ENCODE data around the gene EPAS1. TPM values are rescaled to one million over a fixed set of nuclear protein-coding genes. Genes with fewer than 3 reads are reported as not detected.

The EPAS1 gene
- polyA plus RNA-seq, 5 donors = 189 to 276 (median 216) TPM

DNA sequence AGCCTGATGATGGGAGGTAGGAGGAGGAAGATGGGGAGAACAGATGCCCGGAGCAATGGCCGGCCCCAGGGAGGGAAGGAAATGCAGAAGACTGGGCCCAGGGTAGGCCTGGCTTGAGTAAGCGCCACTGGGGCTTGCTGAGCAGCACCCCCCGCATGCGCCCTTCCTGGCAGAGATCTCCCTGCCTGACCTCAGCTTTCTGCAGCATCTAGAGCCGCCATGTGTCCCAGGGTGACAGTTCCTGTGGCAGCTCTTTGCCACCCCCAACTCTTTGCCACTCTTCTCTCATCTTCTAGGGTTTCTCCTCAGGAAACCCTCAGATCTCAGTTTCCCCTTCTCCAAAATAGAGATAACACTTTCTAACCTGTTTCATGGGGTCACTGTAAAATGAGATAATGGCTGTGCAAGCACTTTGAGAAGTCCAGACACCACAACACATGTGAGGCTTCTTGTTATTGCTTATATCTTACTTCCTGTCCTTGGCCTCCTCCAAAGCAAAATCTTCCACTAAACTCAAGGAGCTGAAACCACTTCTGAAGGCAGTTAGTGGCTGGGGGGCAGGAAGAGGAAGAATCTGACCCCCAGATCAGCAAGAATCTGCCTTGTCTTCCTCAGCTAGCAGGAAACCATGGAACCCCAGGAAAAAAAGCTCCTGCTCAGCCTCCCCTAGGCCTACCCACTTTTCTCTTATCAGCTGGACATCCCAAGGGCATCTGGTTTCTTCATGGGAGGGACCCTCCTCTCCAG lies 64.9 kb downstream of the EPAS1 start:
- no peak for DNase-seq

- no peak for DNase-seq
Observed at GRCh38 chr2:46362667-46363012, 65.4 kb downstream of the EPAS1 start.

DNA sequence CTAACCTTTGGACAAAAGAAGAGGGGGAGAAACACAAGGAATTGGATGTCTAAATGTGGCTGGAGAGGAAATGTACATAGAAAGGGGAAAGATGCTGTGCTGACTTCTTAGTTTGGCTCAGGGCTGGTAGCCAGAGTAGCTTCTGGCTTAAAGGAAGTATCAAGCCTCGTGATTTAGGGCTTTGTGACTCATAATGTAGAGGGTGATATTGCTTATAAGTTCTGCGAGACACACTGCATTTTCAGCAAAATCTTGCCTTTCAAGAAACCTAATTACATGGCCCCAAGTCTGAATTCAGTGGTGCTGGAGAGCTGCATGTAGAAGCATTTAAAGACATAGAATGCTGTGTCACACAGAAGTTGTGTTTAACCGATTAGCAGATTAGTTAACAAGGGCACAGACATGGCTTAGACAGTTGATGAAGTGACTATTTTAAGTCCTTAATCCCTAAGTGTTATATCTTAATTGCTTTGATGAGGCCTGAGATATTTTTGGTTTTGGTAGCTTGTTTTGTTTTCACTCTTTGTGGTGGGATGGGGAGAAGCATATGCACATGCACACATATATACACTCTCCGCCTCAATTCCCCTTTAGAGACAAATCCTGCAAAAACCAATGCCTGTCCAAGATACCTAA lies 66.4 kb downstream of the EPAS1 start:
- no peak for DNase-seq

DNA sequence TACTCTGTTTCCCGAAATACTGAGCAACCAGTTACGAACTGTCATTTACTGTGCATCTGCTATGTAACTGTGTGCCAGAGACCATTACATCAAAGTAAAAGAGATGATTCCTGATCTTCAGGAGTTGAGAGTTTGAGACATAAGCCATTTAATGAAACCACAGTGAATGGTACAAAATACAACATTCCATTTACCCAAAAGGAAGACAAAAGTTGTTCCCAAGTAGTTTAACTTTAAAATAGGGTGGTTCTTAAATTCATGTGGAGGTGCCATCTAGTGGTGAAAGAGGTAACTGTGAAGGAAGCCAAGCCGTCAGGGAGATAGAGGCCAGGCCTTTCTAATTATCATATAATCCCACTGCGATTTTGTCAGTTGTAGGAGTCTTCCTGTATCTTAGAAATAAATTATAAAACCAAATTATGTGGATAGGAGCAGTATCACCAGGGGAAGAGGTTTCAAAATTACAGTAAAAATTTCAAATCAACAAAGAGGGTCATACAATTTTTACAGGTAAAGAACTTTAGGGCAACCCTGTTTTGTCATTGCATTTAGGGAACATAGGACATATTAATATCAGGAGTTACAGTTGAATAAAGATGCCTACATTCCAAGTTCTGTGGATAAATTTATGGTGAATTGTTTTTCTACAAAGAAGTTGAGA lies 67.7 kb downstream of the EPAS1 start:
- no peak for DNase-seq

GRCh38 chr2:46365913-46366667 lies 68.9 kb downstream of the EPAS1 start:
- no peak for DNase-seq

GRCh38 chr2:46366668-46367052 lies 69.5 kb downstream of the EPAS1 start:
- no peak for DNase-seq

- DNase-seq = no peak
Observed at GRCh38 chr2:46367286-46367685, 70.1 kb downstream of the EPAS1 start.

GRCh38 chr2:46368401-46368800 lies 71.2 kb downstream of the EPAS1 start:
- DNase-seq = no peak

DNA sequence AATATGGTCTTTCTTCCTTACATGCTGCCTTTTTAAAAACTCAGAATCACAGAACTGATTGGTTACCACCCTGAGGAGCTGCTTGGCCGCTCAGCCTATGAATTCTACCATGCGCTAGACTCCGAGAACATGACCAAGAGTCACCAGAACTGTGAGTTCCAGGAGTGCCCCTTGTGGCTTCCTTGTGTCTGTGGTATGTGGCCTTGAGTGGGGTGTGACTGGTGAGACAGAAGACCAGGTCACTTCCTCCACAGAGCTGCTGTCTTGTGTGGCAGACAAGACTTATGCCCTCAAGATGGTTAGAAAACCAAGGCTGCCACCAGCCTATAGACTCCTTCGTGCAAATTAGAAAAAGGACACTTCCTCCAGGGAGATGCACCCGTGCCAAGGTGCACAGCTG lies 72.6 kb downstream of the EPAS1 start:
- no peak for DNase-seq

DNA sequence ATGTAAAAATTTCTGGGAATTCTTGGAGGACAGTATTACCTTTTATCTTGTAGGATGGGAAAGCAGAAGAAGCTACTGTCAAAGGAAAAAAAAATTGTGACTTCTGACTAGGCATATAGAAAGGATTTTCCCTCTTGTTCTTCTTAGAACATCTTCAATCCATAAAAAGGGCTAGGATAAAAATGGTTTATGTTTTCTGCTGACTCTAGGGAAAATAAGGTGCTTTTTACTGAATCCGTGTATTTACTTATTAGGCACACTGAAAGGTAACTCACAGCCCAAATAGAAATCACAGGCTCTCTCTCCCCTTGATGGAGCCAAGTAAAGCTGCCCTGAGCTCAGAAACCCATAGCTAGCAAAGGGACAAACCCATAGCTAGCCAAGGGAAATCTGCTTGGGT lies 74.6 kb downstream of the EPAS1 start:
- DNase-seq = no peak

GRCh38 chr2:46372475-46372874 lies 75.3 kb downstream of the EPAS1 start:
- no peak for DNase-seq

- no peak for DNase-seq
Observed at GRCh38 chr2:46373238-46373637, 76.0 kb downstream of the EPAS1 start.

- DNase-seq = no peak
Observed at GRCh38 chr2:46375566-46376125, 78.4 kb downstream of the EPAS1 start.

- DNase-seq = no peak
Observed at GRCh38 chr2:46376586-46376985, 79.4 kb downstream of the EPAS1 start.

GRCh38 chr2:46377101-46377581 lies 79.9 kb downstream of the EPAS1 start:
- no peak for DNase-seq

GRCh38 chr2:46377666-46378560 lies 80.7 kb downstream of the EPAS1 start:
- no peak for DNase-seq

DNA sequence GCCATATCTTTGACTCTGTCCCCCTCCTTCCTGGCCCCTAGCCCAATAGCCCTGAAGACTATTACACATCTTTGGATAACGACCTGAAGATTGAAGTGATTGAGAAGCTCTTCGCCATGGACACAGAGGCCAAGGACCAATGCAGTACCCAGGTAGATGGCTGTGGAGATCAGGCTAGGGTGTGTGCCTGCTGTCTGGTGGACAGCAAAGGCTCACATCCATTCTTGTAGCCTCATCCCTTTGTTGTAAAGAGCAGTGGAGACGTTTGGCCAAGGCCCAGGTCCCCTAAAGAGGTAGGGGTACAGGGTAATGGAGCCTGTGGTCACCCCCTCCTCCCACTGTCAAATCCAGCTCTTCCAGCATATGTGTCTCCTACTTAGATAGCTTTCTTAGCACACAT lies 81.4 kb downstream of the EPAS1 start:
- DNase-seq = no peak

- peak; percentile 78 for DNase-seq
Observed at GRCh38 chr2:46379213-46380037, 82.2 kb downstream of the EPAS1 start.

GRCh38 chr2:46380038-46380940 lies 83.1 kb downstream of the EPAS1 start:
- DNase-seq = no peak

Measured in right lung (tissue), 5 donors.